ENCODE data around the gene MCCD1.
"Not testable (repeated sequence)": the region's sequence is repeated elsewhere in the genome, so short reads cannot be mapped to it uniquely, and the experiment has no call there.

Gene MCCD1

GRCh38 chr6:31495580-31495979 is 33.2 kb upstream of the MCCD1 start:
- H3K9ac ChIP-seq (ENCODE audit: low read length): no peak overlapping the region
- H3K79me1 ChIP-seq (ENCODE audit: low read length): no peaks in the 10 kb centered on the region
- H3K23ac ChIP-seq (ENCODE audit: low read length): no peak overlapping the region
- H3K4me1 ChIP-seq (ENCODE audit: control insufficient read depth in 1 of 2, insufficient read depth in 2 of 2, low read length in 2 of 2): peaks cover 3 to 7% of the 10 kb centered on the region in 2 experiments
- no peak overlapping the region for H3K27ac ChIP-seq (ENCODE audit: low read depth, low read length)
- no peak overlapping the region for H3K18ac ChIP-seq (ENCODE audit: low read length)
- DNase-seq: no peak
- no peak overlapping the region for H4K12ac ChIP-seq (ENCODE audit: low read depth, low read length)
- H3K79me2 ChIP-seq (ENCODE audit: control insufficient read depth, insufficient read depth, low read length, poor library complexity): no peaks in the 10 kb centered on the region
- no CpG with 5 or more reads among the region's 2 CpGs for WGBS (ENCODE audit: extremely low coverage, insufficient coverage, insufficient read length)
- H4K91ac ChIP-seq (ENCODE audit: low read depth, low read length): no peak overlapping the region
- no peak overlapping the region for H3K14ac ChIP-seq (ENCODE audit: low read length)
- H4K8ac ChIP-seq (ENCODE audit: low read depth, low read length): no peak overlapping the region
- no peaks in the 10 kb centered on the region for H3K9me3 ChIP-seq (ENCODE audit: insufficient read depth, low read depth, low read length)
- no peak overlapping the region for H3K4ac ChIP-seq (ENCODE audit: low read depth, low read length)
- H2AK5ac ChIP-seq (ENCODE audit: low read length): no peak overlapping the region
- H3K27me3 ChIP-seq (ENCODE audit: insufficient read depth, low read length): peaks cover 20% of the 10 kb centered on the region
- H2BK120ac ChIP-seq (ENCODE audit: insufficient read depth, low read length, poor library complexity): no peak overlapping the region
- no peak overlapping the region for H3K4me2 ChIP-seq (ENCODE audit: low read length)
- H2AFZ ChIP-seq (ENCODE audit: insufficient read depth, low read length, poor library complexity): no peak overlapping the region
- H3K4me3 ChIP-seq (ENCODE audit: low read depth, low read length): no peak overlapping the region
- H2BK12ac ChIP-seq (ENCODE audit: low read length): no peak overlapping the region
- H3K36me3 ChIP-seq (ENCODE audit: control insufficient read depth in 1 of 2, insufficient read depth in 2 of 2, low read length in 2 of 2): no peaks in the 10 kb centered on the region
- H2BK5ac ChIP-seq (ENCODE audit: low read depth, low read length, poor library complexity): no peak overlapping the region

GRCh38 chr6:31496826-31497225 is 31.9 kb upstream of the MCCD1 start:
- peaks cover 20% of the 10 kb centered on the region for H3K27me3 ChIP-seq (ENCODE audit: insufficient read depth, low read length)
- not testable (repeated sequence) for H4K12ac ChIP-seq (ENCODE audit: low read depth, low read length); H3K9me3 ChIP-seq (ENCODE audit: insufficient read depth, low read depth, low read length); H2BK5ac ChIP-seq (ENCODE audit: low read depth, low read length, poor library complexity); H3K27ac ChIP-seq (ENCODE audit: low read depth, low read length); H4K8ac ChIP-seq (ENCODE audit: low read depth, low read length); H2BK12ac ChIP-seq (ENCODE audit: low read length); H2AFZ ChIP-seq (ENCODE audit: insufficient read depth, low read length, poor library complexity); H3K4me3 ChIP-seq (ENCODE audit: low read depth, low read length); H4K91ac ChIP-seq (ENCODE audit: low read depth, low read length); H3K4me1 ChIP-seq (ENCODE audit: control insufficient read depth in 1 of 2, insufficient read depth in 2 of 2, low read length in 2 of 2); H3K36me3 ChIP-seq (ENCODE audit: control insufficient read depth in 1 of 2, insufficient read depth in 2 of 2, low read length in 2 of 2); H3K14ac ChIP-seq (ENCODE audit: low read length); H3K18ac ChIP-seq (ENCODE audit: low read length); H2BK120ac ChIP-seq (ENCODE audit: insufficient read depth, low read length, poor library complexity); H3K79me1 ChIP-seq (ENCODE audit: low read length); H3K4ac ChIP-seq (ENCODE audit: low read depth, low read length); H3K9ac ChIP-seq (ENCODE audit: low read length); H2AK5ac ChIP-seq (ENCODE audit: low read length); H3K4me2 ChIP-seq (ENCODE audit: low read length); DNase-seq; H3K79me2 ChIP-seq (ENCODE audit: control insufficient read depth, insufficient read depth, low read length, poor library complexity); H3K23ac ChIP-seq (ENCODE audit: low read length)
- WGBS (ENCODE audit: extremely low coverage, insufficient coverage, insufficient read length): no CpG with 5 or more reads among the region's 4 CpGs

- Histone ChIP-seq H3K9me3 (ENCODE audit: insufficient read depth, low read depth, low read length) (no peaks in the 10 kb centered on the region), H3K14ac (ENCODE audit: low read length) (no peak within 1 kb of the TSS)
- peak; percentile 66 to 69 for DNase-seq
These were observed 31.0 kb upstream of the MCCD1 start, which contains the start of gene MICB for GRCh38 chr6:31497531-31498476. TSS of gene MICB (plus strand) at chr6:31498145. CDS start at chr6:31498194, 49 bp downstream.

GRCh38 chr6:31498748-31499147 is 30.0 kb upstream of the MCCD1 start:
- H4K91ac ChIP-seq (ENCODE audit: low read depth, low read length): no peak overlapping the region
- peaks cover 20% of the 10 kb centered on the region for H3K27me3 ChIP-seq (ENCODE audit: insufficient read depth, low read length)
- no peak overlapping the region for H3K18ac ChIP-seq (ENCODE audit: low read length)
- no peak overlapping the region for H2BK120ac ChIP-seq (ENCODE audit: insufficient read depth, low read length, poor library complexity)
- peak in 1 of 2 donors; percentile 20 for DNase-seq
- H4K12ac ChIP-seq (ENCODE audit: low read depth, low read length): no peak overlapping the region
- H3K27ac ChIP-seq (ENCODE audit: low read depth, low read length): no peak overlapping the region
- no peak overlapping the region for H4K8ac ChIP-seq (ENCODE audit: low read depth, low read length)
- no peak overlapping the region for H2AFZ ChIP-seq (ENCODE audit: insufficient read depth, low read length, poor library complexity)
- H3K36me3 ChIP-seq (ENCODE audit: control insufficient read depth in 1 of 2, insufficient read depth in 2 of 2, low read length in 2 of 2): no peaks in the 10 kb centered on the region
- WGBS (ENCODE audit: extremely low coverage, insufficient coverage, insufficient read length): no CpG with 5 or more reads among the region's 21 CpGs
- H3K79me2 ChIP-seq (ENCODE audit: control insufficient read depth, insufficient read depth, low read length, poor library complexity): no peaks in the 10 kb centered on the region
- H2BK12ac ChIP-seq (ENCODE audit: low read length): no peak overlapping the region
- no peak overlapping the region for H3K4ac ChIP-seq (ENCODE audit: low read depth, low read length)
- no peaks in the 10 kb centered on the region for H3K9me3 ChIP-seq (ENCODE audit: insufficient read depth, low read depth, low read length)
- no peak overlapping the region for H2BK5ac ChIP-seq (ENCODE audit: low read depth, low read length, poor library complexity)
- H3K23ac ChIP-seq (ENCODE audit: low read length): no peak overlapping the region
- H3K4me2 ChIP-seq (ENCODE audit: low read length): peak overlapping the region; percentile 36
- H3K4me3 ChIP-seq (ENCODE audit: low read depth, low read length): no peak overlapping the region
- no peak overlapping the region for H3K14ac ChIP-seq (ENCODE audit: low read length)
- no peak overlapping the region for H3K9ac ChIP-seq (ENCODE audit: low read length)
- H2AK5ac ChIP-seq (ENCODE audit: low read length): no peak overlapping the region
- peaks cover 3 to 7% of the 10 kb centered on the region in 2 experiments for H3K4me1 ChIP-seq (ENCODE audit: control insufficient read depth in 1 of 2, insufficient read depth in 2 of 2, low read length in 2 of 2)
- H3K79me1 ChIP-seq (ENCODE audit: low read length): no peaks in the 10 kb centered on the region

More at GRCh38 chr6:31497531-31498476, 31.0 kb upstream of the MCCD1 start, which contains the start of gene MICB:
- H3K79me1 ChIP-seq (ENCODE audit: low read length): no peaks in the 10 kb centered on the region
- no peak within 1 kb of the TSS for H3K9ac ChIP-seq (ENCODE audit: low read length)
- no peak within 1 kb of the TSS for H3K18ac ChIP-seq (ENCODE audit: low read length)
- H2AK5ac ChIP-seq (ENCODE audit: low read length): no peak within 1 kb of the TSS
- H3K79me2 ChIP-seq (ENCODE audit: control insufficient read depth, insufficient read depth, low read length, poor library complexity): no peaks in the 10 kb centered on the region
- H3K4me2 ChIP-seq (ENCODE audit: low read length): peak within 1 kb of the TSS; percentile 77
- H2BK120ac ChIP-seq (ENCODE audit: insufficient read depth, low read length, poor library complexity): no peak within 1 kb of the TSS
- no CpG with 5 or more reads among the region's 64 CpGs for WGBS (ENCODE audit: extremely low coverage, insufficient coverage, insufficient read length)
- peak within 1 kb of the TSS; percentile 62 for H3K4me3 ChIP-seq (ENCODE audit: low read depth, low read length)
- peaks cover 20% of the 10 kb centered on the region for H3K27me3 ChIP-seq (ENCODE audit: insufficient read depth, low read length)
- H4K8ac ChIP-seq (ENCODE audit: low read depth, low read length): no peak within 1 kb of the TSS
- peak within 1 kb of the TSS; percentile 71 for H2AFZ ChIP-seq (ENCODE audit: insufficient read depth, low read length, poor library complexity)
- H4K91ac ChIP-seq (ENCODE audit: low read depth, low read length): no peak within 1 kb of the TSS
- no peak within 1 kb of the TSS for H2BK5ac ChIP-seq (ENCODE audit: low read depth, low read length, poor library complexity)
- H4K12ac ChIP-seq (ENCODE audit: low read depth, low read length): no peak within 1 kb of the TSS
- peaks cover 3 to 7% of the 10 kb centered on the region in 2 experiments for H3K4me1 ChIP-seq (ENCODE audit: control insufficient read depth in 1 of 2, insufficient read depth in 2 of 2, low read length in 2 of 2)
- H2BK12ac ChIP-seq (ENCODE audit: low read length): no peak within 1 kb of the TSS
- H3K4ac ChIP-seq (ENCODE audit: low read depth, low read length): no peak within 1 kb of the TSS
- H3K36me3 ChIP-seq (ENCODE audit: control insufficient read depth in 1 of 2, insufficient read depth in 2 of 2, low read length in 2 of 2): no peaks in the 10 kb centered on the region
- no peak within 1 kb of the TSS for H3K23ac ChIP-seq (ENCODE audit: low read length)
- no peak within 1 kb of the TSS for H3K27ac ChIP-seq (ENCODE audit: low read depth, low read length)

All from trophoblast cell (in vitro differentiated cells and primary cell).